GM13977 (cell line): ENCODE measurements around the gene PRCC.
A peak's percentile ranks its signal among the peaks of the same experiment; 100 is the strongest.

Source experiments
- DNase-seq: peaks from one replicate; pipeline ENCODE4 v3.0.0; 2012; ENCODE audit warnings: low spot score
- in situ Hi-C: fragments of 300-500 bp; cut with MboI; formaldehyde crosslinking; loops from one replicate; pipeline ENCODE4 v1.12.0; 2022; ENCODE audit warnings: low sequenced_read_pairs, low pct_unique_long_range_greater_than_20kb, mixed read lengths, inconsistent platforms; ENCODE audit not compliant: unreplicated experiment
- TF ChIP-seq, protein P1 (sequence below): IDR thresholded peaks from 2 replicates; pipeline ENCODE4 v1.5.1; 2012; ENCODE audit warnings: mild to moderate bottlenecking, control low read depth; ENCODE audit not compliant: insufficient read depth; ENCODE audit errors: extremely low read depth, missing control alignments

The PRCC gene

DNA sequence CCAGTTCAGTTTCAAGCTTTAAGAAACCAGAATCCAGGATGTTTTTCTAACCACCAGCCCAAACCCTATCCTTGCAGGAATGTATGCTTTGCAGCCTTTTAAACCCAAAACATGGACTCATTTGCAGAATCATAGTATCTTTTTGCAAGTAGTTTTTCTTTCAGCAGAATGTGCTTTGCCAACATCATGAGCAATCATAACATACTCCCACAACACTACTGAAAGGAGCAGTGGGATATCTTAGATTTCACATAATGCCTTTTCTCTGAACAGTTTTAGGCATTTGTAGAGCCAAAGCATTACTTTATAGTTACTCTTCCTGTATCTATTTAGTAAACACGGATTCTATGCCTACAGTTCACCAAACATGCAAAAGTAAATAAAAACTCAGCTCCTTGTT, 59.3 kb downstream of the PRCC start:
- in situ Hi-C loops = no loop called here
- no peak for DNase-seq
- TF ChIP-seq, protein P1, sequence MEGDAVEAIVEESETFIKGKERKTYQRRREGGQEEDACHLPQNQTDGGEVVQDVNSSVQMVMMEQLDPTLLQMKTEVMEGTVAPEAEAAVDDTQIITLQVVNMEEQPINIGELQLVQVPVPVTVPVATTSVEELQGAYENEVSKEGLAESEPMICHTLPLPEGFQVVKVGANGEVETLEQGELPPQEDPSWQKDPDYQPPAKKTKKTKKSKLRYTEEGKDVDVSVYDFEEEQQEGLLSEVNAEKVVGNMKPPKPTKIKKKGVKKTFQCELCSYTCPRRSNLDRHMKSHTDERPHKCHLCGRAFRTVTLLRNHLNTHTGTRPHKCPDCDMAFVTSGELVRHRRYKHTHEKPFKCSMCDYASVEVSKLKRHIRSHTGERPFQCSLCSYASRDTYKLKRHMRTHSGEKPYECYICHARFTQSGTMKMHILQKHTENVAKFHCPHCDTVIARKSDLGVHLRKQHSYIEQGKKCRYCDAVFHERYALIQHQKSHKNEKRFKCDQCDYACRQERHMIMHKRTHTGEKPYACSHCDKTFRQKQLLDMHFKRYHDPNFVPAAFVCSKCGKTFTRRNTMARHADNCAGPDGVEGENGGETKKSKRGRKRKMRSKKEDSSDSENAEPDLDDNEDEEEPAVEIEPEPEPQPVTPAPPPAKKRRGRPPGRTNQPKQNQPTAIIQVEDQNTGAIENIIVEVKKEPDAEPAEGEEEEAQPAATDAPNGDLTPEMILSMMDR = no peak

DNA sequence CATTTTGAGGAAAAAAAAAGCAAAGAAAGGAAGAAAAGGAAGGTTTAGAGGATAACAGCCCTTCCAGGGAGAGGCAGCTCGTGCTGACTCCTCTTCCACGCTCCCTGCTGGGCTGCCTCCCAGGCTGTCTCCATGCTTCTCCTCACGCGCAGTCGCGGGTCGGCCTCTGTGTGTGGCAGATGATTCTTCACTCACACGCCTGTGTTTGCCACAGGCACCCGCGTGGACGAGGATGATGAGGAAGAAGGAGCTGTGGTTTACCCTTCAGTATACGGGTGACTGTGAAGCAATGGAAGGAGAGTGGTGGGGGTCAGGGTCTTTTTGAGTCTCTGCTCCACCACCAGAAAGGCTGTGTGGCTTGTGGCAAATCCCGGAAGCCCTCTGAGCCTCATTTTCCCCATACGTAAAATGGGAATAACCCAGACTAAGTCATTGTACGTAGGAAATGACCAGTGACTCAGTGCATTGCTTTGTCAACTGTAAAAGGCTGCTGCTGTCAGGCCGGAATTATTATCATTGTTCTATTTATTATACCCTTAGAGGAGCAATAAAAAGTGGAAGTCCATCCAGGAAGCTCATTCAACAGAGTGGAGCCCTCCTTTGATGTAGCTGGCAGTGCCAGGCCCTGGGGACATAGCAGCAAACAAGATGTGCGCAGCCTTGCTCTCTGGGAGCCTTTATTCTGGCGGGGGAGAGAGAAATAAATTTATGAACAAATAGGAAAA, 61.2 kb downstream of the PRCC start:
- no peak for DNase-seq
- in situ Hi-C loops = no loop called here
- TF ChIP-seq, protein P1 = no peak

- in situ Hi-C loops = no loop called here
- TF ChIP-seq, protein P1 = no peak
- DNase-seq = no peak
These were observed 65.1 kb downstream of the PRCC start for GRCh38 chr1:156832434-156832833.

DNA sequence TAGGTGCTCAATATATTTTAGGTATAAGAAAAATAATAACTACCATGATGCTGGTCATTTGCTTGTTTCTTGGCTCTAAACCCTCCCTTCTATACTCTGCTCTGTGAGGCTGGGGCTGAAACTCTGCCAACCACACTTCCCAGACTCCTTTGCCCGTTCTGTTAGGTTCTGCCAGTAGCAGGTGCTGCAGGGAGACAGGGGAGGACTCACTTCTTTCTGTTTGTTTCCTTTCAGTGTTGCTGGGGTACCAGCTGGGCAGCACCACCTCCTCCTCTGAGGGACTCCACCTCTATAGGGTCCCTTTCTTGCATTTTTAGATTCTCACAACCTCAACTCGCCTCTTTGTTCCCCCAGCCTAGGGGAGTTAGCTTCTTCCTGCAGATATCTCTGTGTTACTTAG, 66.3 kb downstream of the PRCC start:
- DNase-seq = peak; percentile 5
- in situ Hi-C loops = no loop called here
- TF ChIP-seq, protein P1 = no peak

DNA sequence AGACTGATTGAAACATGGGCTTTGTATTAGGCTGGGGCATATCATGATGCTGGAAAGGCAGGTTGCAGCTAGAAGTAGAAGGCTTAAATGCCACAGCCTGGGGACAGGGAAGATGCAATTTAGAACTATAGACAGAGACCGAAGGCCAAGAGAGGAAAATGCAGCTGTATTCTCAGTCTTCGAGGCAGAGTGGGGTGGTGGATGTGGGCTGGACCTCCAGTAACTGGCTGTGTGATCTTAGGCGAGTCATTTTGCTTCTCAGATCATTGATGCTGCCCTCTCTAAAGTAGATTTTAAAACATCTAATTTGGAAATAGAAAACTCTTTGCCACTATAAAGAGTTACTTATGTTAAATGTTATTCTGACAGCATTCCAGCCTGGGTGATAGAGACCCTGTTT, 67.0 kb downstream of the PRCC start:
- no peak for DNase-seq
- in situ Hi-C loops = no loop called here

DNA sequence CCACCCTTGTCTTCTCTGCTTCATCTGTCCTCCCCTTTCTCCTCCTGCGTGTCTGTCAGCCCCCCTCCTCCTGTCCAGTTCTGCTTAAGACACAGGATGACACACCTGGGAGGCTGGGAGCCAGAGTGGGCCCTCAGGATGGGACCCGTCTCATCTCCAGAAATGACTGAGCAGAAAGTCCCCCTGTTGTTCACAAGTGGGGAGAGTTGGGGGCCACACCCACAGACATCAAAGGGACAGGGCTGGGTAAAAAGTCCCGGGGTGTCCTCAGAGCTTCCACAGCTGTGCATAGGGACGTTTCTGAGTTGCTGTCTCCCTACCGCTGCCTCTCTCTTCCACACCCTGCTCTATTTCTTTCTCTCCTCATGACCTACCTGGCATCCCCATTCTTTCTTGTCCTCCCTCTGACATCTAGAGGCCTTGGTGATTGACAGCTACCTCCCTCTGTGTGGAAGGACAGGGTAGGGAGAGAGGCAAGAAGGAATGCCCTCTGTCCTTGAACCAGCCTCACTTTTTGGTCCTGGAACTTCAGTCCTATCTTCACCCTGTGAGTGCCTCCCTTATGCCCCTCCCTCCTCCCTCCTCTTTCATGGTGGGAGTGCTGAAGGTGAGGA, 68.8 kb downstream of the PRCC start:
- in situ Hi-C loops = no loop called here
- peak; percentile 82 for DNase-seq
- TF ChIP-seq, protein P1 = no peak

More for the DNA sequence above, 67.0 kb downstream of the PRCC start:
- TF ChIP-seq, protein P1 = no peak
